ENCODE results near the gene MXRA7.

The MXRA7 gene

GRCh38 chr17:76721463-76721862 is 10.7 kb upstream of the MXRA7 start:
- peaks cover 28% of the 10 kb centered on the region for H3K79me2 ChIP-seq (ENCODE audit: low read length)
- H3K9me3 ChIP-seq (ENCODE audit: insufficient read depth, low read length), result no peaks in the 10 kb centered on the region
- TF ChIP-seq EZH2phosphoT487 (IDR thresholded peaks at IDR 0.05; ENCODE audit: low read depth), result no peak
- no peak for TF ChIP-seq CTCF (IDR thresholded peaks at IDR 0.05; ENCODE audit: low read depth, low read length)
- H3K9ac ChIP-seq (ENCODE audit: low read length), result no peak overlapping the region
- H3K4me2 ChIP-seq (ENCODE audit: low read length), result no peak overlapping the region
- H3K4me1 ChIP-seq (ENCODE audit: low read length), result peaks cover 8% of the 10 kb centered on the region
- H3K4me3 ChIP-seq (ENCODE audit: low read length), result no peak overlapping the region
- H3K36me3 ChIP-seq (replicated peaks; ENCODE audit: low read depth, low read length), result peaks cover 58% of the 10 kb centered on the region
- no peaks in the 10 kb centered on the region for H3K27me3 ChIP-seq (ENCODE audit: low read depth, low read length)
- H2AFZ ChIP-seq (ENCODE audit: low read depth, low read length), result no peak overlapping the region
- no peaks in the 10 kb centered on the region for H4K20me1 ChIP-seq (ENCODE audit: insufficient read depth, low read length)
- H3K27ac ChIP-seq (ENCODE audit: low read length), result no peak overlapping the region

DNA sequence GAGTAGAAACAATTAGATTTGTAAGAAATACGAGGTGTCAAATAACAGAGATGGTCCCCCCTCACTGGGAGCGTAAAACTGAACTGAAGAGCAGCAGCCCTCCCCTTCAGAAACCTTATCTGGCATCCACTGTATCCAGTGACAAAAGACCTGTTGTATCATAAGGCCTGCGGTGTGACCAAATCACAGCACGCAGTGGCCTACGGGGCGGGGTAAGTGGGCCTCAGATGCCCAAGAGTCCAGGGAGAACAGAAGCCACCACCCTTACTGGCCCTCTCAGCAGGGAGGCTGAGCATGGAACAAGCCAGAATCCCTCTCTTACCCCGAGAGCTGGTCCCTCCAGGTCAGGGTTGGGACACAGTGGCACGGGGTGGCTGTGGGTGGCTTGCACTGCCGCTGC is 10.2 kb upstream of the MXRA7 start:
- Histone ChIP-seq H3K4me3 (ENCODE audit: low read length) (no peak overlapping the region), H2AFZ (ENCODE audit: low read depth, low read length) (no peak overlapping the region), H3K79me2 (ENCODE audit: low read length) (peaks cover 25% of the 10 kb centered on the region), H3K9me3 (ENCODE audit: insufficient read depth, low read length) (no peaks in the 10 kb centered on the region), H3K9ac (ENCODE audit: low read length) (no peak overlapping the region), H3K36me3 (replicated peaks; ENCODE audit: low read depth, low read length) (peaks cover 63% of the 10 kb centered on the region), H3K27ac (ENCODE audit: low read length) (no peak overlapping the region), H3K27me3 (ENCODE audit: low read depth, low read length) (no peaks in the 10 kb centered on the region), H4K20me1 (ENCODE audit: insufficient read depth, low read length) (no peaks in the 10 kb centered on the region), H3K4me1 (ENCODE audit: low read length) (peaks cover 8% of the 10 kb centered on the region), H3K4me2 (ENCODE audit: low read length) (no peak overlapping the region)
- TF ChIP-seq EZH2phosphoT487 (IDR thresholded peaks at IDR 0.05; ENCODE audit: low read depth) (no peak), CTCF (IDR thresholded peaks at IDR 0.05; ENCODE audit: low read depth, low read length) (no peak)

- Histone ChIP-seq H3K9me3 (ENCODE audit: insufficient read depth, low read length) (no peaks in the 10 kb centered on the region), H2AFZ (ENCODE audit: low read depth, low read length) (no peak overlapping the region), H3K27ac (ENCODE audit: low read length) (no peak overlapping the region), H3K27me3 (ENCODE audit: low read depth, low read length) (no peaks in the 10 kb centered on the region), H3K36me3 (replicated peaks; ENCODE audit: low read depth, low read length) (peaks cover 69% of the 10 kb centered on the region), H3K9ac (ENCODE audit: low read length) (no peak overlapping the region), H3K4me2 (ENCODE audit: low read length) (no peak overlapping the region), H3K79me2 (ENCODE audit: low read length) (peaks cover 17% of the 10 kb centered on the region), H3K4me3 (ENCODE audit: low read length) (no peak overlapping the region), H4K20me1 (ENCODE audit: insufficient read depth, low read length) (0 out of 2 replicates have a peak, but pooled peaks cover 6% of the 10 kb centered on the region), H3K4me1 (ENCODE audit: low read length) (peaks cover 11% of the 10 kb centered on the region)
- TF ChIP-seq CTCF (IDR thresholded peaks at IDR 0.05; ENCODE audit: low read depth, low read length) (no peak), EZH2phosphoT487 (IDR thresholded peaks at IDR 0.05; ENCODE audit: low read depth) (no peak)
These were observed 9.4 kb upstream of the MXRA7 start for GRCh38 chr17:76720211-76720610.

GRCh38 chr17:76718516-76718915 is 7.8 kb upstream of the MXRA7 start:
- H3K4me2 ChIP-seq (ENCODE audit: low read length), result no peak overlapping the region
- H3K4me3 ChIP-seq (ENCODE audit: low read length), result no peak overlapping the region
- H2AFZ ChIP-seq (ENCODE audit: low read depth, low read length), result no peak overlapping the region
- no peak overlapping the region for H3K27ac ChIP-seq (ENCODE audit: low read length)
- no peaks in the 10 kb centered on the region for H3K9me3 ChIP-seq (ENCODE audit: insufficient read depth, low read length)
- TF ChIP-seq CTCF (IDR thresholded peaks at IDR 0.05; ENCODE audit: low read depth, low read length), result no peak
- no peak for TF ChIP-seq EZH2phosphoT487 (IDR thresholded peaks at IDR 0.05; ENCODE audit: low read depth)
- H3K9ac ChIP-seq (ENCODE audit: low read length), result no peak overlapping the region
- H3K36me3 ChIP-seq (replicated peaks; ENCODE audit: low read depth, low read length), result peaks cover 71% of the 10 kb centered on the region
- peaks cover 5% of the 10 kb centered on the region for H3K79me2 ChIP-seq (ENCODE audit: low read length)
- H3K27me3 ChIP-seq (ENCODE audit: low read depth, low read length), result no peaks in the 10 kb centered on the region
- H3K4me1 ChIP-seq (ENCODE audit: low read length), result peaks cover 9% of the 10 kb centered on the region
- peaks cover 12% of the 10 kb centered on the region; the same call in 1 of the 2 replicates for H4K20me1 ChIP-seq (ENCODE audit: insufficient read depth, low read length)

All from OCI-LY3 (cell line).